IMR-90 (cell line): ENCODE data around the gene ZNF423. TPM values are rescaled to one million over a fixed set of nuclear protein-coding genes. Genes with fewer than 3 reads are reported as not detected.

ENCODE experiments used
- ATAC-seq: fragments of 200-7000 bp; cut with Tn5 transposase; 2 replicates; pipeline ENCODE4 v1.9.1; 2020; ENCODE audit warnings: low read depth, mild to moderate bottlenecking, moderate library complexity
- BruUV-seq: library from RNA; stranded (reverse); fragments of 400-500 nt; replicated peaks from 2 replicates; lab custom pipeline; 2021; lab: Mats Ljungman, UMichigan
- CTCF ChIA-PET: fragments of 300-600 bp; formaldehyde crosslinking; extraction: SDS; loops from one replicate; lab custom pipeline; 2021; ENCODE audit warnings: antibody characterized with exemption; lab: Yijun Ruan, JAX
- POLR2A ChIA-PET: fragments of 300-600 bp; sonication (Branson Sonifier 250); formaldehyde crosslinking; loops from one replicate; lab custom pipeline; 2022; ENCODE audit warnings: antibody characterized with exemption; ENCODE audit not compliant: unreplicated experiment; lab: Charles Lee
- DNase-seq: peaks from one replicate; pipeline ENCODE4 v3.0.0; 2013
- H2AFZ ChIP-seq: replicated peaks from 2 replicates; pipeline ENCODE3; 2013; ENCODE audit warnings: low read length, mild to moderate bottlenecking; ENCODE audit not compliant: poor library complexity
- H2AK5ac ChIP-seq: 2 replicates; pipeline ENCODE4 v1.6.1; 2013; ENCODE audit warnings: low read depth, low read length, inconsistent platforms
- H2AK9ac ChIP-seq: replicated peaks from 2 replicates; pipeline ENCODE3; 2013; ENCODE audit warnings: mild to moderate bottlenecking, low read depth, low read length, moderate library complexity; ENCODE audit not compliant: poor library complexity
- H2BK120ac ChIP-seq: 2 replicates; pipeline ENCODE4 v1.6.1; 2013; ENCODE audit warnings: low read depth, low read length, inconsistent platforms
- H2BK15ac ChIP-seq: 3 replicates; pipeline ENCODE4 v1.6.1; 2013; ENCODE audit warnings: low read depth, low read length, inconsistent platforms
- H2BK20ac ChIP-seq: 2 replicates; pipeline ENCODE4 v1.6.1; 2013; ENCODE audit warnings: low read depth, mild to moderate bottlenecking, inconsistent platforms, low read length, moderate library complexity
- H2BK5ac ChIP-seq: 2 replicates; pipeline ENCODE4 v1.6.1; 2013; ENCODE audit warnings: mild to moderate bottlenecking, low read depth, low read length, inconsistent platforms; ENCODE audit not compliant: poor library complexity, severe bottlenecking
- H3K14ac ChIP-seq: replicated peaks from 2 replicates; pipeline ENCODE4 v1.6.1; 2013; ENCODE audit warnings: low read depth, low read length, inconsistent platforms
- H3K18ac ChIP-seq: 2 replicates; pipeline ENCODE4 v1.6.1; 2013; ENCODE audit warnings: low read depth, low read length, control low read depth
- H3K23ac ChIP-seq: 2 replicates; pipeline ENCODE4 v1.6.1; 2013; ENCODE audit warnings: low read depth, low read length, inconsistent platforms
- H3K27ac ChIP-seq: 2 replicates; pipeline ENCODE4 v1.5.1; 2013; ENCODE audit warnings: mild to moderate bottlenecking, control low read depth, low read length; ENCODE audit not compliant: insufficient read depth
- H3K27me3 ChIP-seq: 2 replicates; pipeline ENCODE4 v1.6.1; 2013; ENCODE audit warnings: low read length; ENCODE audit not compliant: control insufficient read depth, insufficient read depth
- H3K36me3 ChIP-seq: 2 replicates; pipeline ENCODE4 v1.6.1; 2013; ENCODE audit warnings: low read length, mixed read lengths; ENCODE audit not compliant: control insufficient read depth, insufficient read depth
- H3K4ac ChIP-seq: 2 replicates; pipeline ENCODE4 v1.6.1; 2013; ENCODE audit warnings: low read depth, low read length, inconsistent platforms
- H3K4me1 ChIP-seq: 2 replicates; pipeline ENCODE4 v1.6.1; 2013; ENCODE audit warnings: low read length, mixed read lengths; ENCODE audit not compliant: control insufficient read depth, insufficient read depth
- H3K4me2 ChIP-seq: 2 replicates; pipeline ENCODE4 v1.6.1; 2013; ENCODE audit warnings: low read depth, mild to moderate bottlenecking, control low read depth, low read length, moderate library complexity
- H3K4me3 ChIP-seq: 2 replicates; pipeline ENCODE4 v1.5.1; 2013; ENCODE audit warnings: low read depth, mild to moderate bottlenecking, control low read depth, low read length, moderate library complexity; ENCODE audit not compliant: insufficient read depth
- H3K56ac ChIP-seq: 2 replicates; pipeline ENCODE4 v1.6.1; 2013; ENCODE audit warnings: low read length, inconsistent platforms; ENCODE audit not compliant: insufficient read depth; ENCODE audit errors: extremely low read depth
- H3K79me1 ChIP-seq, 2 experiments: 2 replicates each; pipeline ENCODE4 v1.6.1; 2013; ENCODE audit warnings: low read length in 2 of 2, inconsistent platforms in 1 of 2, low read depth in 1 of 2
- H3K9ac ChIP-seq: 2 replicates; pipeline ENCODE4 v1.6.1; 2013; ENCODE audit warnings: low read depth, low read length, control low read depth
- H3K9me1 ChIP-seq: 2 replicates; pipeline ENCODE4 v1.6.1; 2013; ENCODE audit warnings: low read length, inconsistent platforms; ENCODE audit not compliant: insufficient read depth
- H3K9me3 ChIP-seq: 2 replicates; pipeline ENCODE4 v1.6.1; 2013; ENCODE audit warnings: low read length; ENCODE audit not compliant: control insufficient read depth, insufficient read depth
- H4K20me1 ChIP-seq: 2 replicates; pipeline ENCODE4 v1.6.1; 2013; ENCODE audit warnings: low read length, inconsistent platforms; ENCODE audit not compliant: insufficient read depth
- H4K5ac ChIP-seq: 2 replicates; pipeline ENCODE4 v1.6.1; 2013; ENCODE audit warnings: mild to moderate bottlenecking, low read depth, low read length, control low read depth
- H4K8ac ChIP-seq, 2 experiments: 2 replicates each; pipeline ENCODE4 v1.6.1; 2013; ENCODE audit warnings: low read depth in 2 of 2, low read length in 2 of 2, control low read depth in 1 of 2, inconsistent platforms in 1 of 2
- H4K91ac ChIP-seq: 2 replicates; pipeline ENCODE4 v1.6.1; 2013; ENCODE audit warnings: low read depth, low read length, inconsistent platforms; ENCODE audit not compliant: insufficient read depth
- BHLHE40 ChIP-seq: fragments of 150-350 bp; IDR thresholded peaks from 2 replicates; pipeline ENCODE4 v1.6.1; 2016; ENCODE audit warnings: mild to moderate bottlenecking, low read depth, low read length
- CEBPB ChIP-seq: IDR thresholded peaks from 2 replicates; pipeline ENCODE4 v1.6.1; 2012; ENCODE audit warnings: low read depth, low read length, improper control_type of control experiment
- CHD1 ChIP-seq: IDR thresholded peaks from 2 replicates; pipeline ENCODE4 v1.6.1; 2012; ENCODE audit warnings: low read depth, low read length, improper control_type of control experiment
- CTCF ChIP-seq: conservative IDR thresholded peaks from 2 replicates; pipeline ENCODE4 v1.5.1; 2012; ENCODE audit warnings: mild to moderate bottlenecking, low read depth, low read length, improper control_type of control experiment
- ELK1 ChIP-seq: fragments of 150-350 bp; IDR thresholded peaks from 2 replicates; pipeline ENCODE4 v1.6.1; 2016; ENCODE audit warnings: low read depth, mild to moderate bottlenecking, low read length, moderate library complexity, borderline replicate concordance
- FOS ChIP-seq: fragments of 150-350 bp; IDR thresholded peaks from 2 replicates; pipeline ENCODE4 v1.6.1; 2016; ENCODE audit warnings: low read depth, low read length
- MAFK ChIP-seq: IDR thresholded peaks from 2 replicates; pipeline ENCODE4 v1.6.1; 2012; ENCODE audit warnings: low read depth, low read length, improper control_type of control experiment
- MAZ ChIP-seq: IDR thresholded peaks from 2 replicates; pipeline ENCODE4 v1.6.1; 2012; ENCODE audit warnings: low read depth, mild to moderate bottlenecking, low read length, improper control_type of control experiment, moderate library complexity, borderline replicate concordance
- MXI1 ChIP-seq: IDR thresholded peaks from 2 replicates; pipeline ENCODE4 v1.6.1; 2012; ENCODE audit warnings: low read depth, mild to moderate bottlenecking, low read length, moderate library complexity, borderline replicate concordance
- NFE2L2 ChIP-seq: fragments of 150-350 bp; IDR thresholded peaks from 2 replicates; pipeline ENCODE4 v1.6.1; 2016; ENCODE audit warnings: low read depth, mild to moderate bottlenecking, low read length
- POLR2A ChIP-seq: IDR thresholded peaks from 2 replicates; pipeline ENCODE4 v1.6.1; 2012; ENCODE audit warnings: mild to moderate bottlenecking, low read depth, low read length
- RAD21 ChIP-seq: IDR thresholded peaks from 2 replicates; pipeline ENCODE4 v1.6.1; 2012; ENCODE audit warnings: low read length, improper control_type of control experiment
- RCOR1 ChIP-seq: IDR thresholded peaks from 2 replicates; pipeline ENCODE4 v1.6.1; 2012; ENCODE audit warnings: mild to moderate bottlenecking, low read length, improper control_type of control experiment; ENCODE audit not compliant: insufficient replicate concordance
- RFX5 ChIP-seq: IDR thresholded peaks from 2 replicates; pipeline ENCODE4 v1.8.0; 2012; ENCODE audit warnings: low read depth, mild to moderate bottlenecking, low read length, moderate library complexity
- SMC3 ChIP-seq: fragments of 150-350 bp; IDR thresholded peaks from 2 replicates; pipeline ENCODE4 v1.6.1; 2016; ENCODE audit warnings: low read depth, mild to moderate bottlenecking, antibody characterized with exemption, low read length, moderate library complexity
- USF2 ChIP-seq: fragments of 150-350 bp; IDR thresholded peaks from 2 replicates; pipeline ENCODE4 v1.6.1; 2017; ENCODE audit warnings: mild to moderate bottlenecking, antibody characterized with exemption, low read length, low read depth
- WGBS, 2 experiments: methylation state at CpG; one replicate each; pipeline versions ENCODE4 v1.1.5 to v1.1.7; 2013; ENCODE audit warnings: missing lambda C conversion rate in 2 of 2; ENCODE audit not compliant: insufficient read length in 1 of 2; ENCODE audit errors: extremely low coverage in 2 of 2; 5-methylcytosine and 5-hydroxymethylcytosine counted together
- dilution Hi-C: fragments of 300-500 bp; cut with HindIII; formaldehyde crosslinking; loops from one replicate; pipeline ENCODE4 v1.14.3; 2018; ENCODE audit warnings: low sequenced_read_pairs; ENCODE audit not compliant: unreplicated experiment
- in situ Hi-C: fragments of 300-500 bp; cut with MboI; formaldehyde crosslinking; loops from 3 replicates; pipeline ENCODE4 v1.14.3; 2019; ENCODE audit warnings: low sequenced_read_pairs, inconsistent platforms, mixed read lengths
- intact Hi-C: fragments of 100-400 bp; cut with micrococcal nuclease; formaldehyde crosslinking; loops from 2 replicates; pipeline ENCODE4 v1.10.0; 2022
- polyA plus RNA-seq, 3 experiments: library from polyadenylated mRNA; depleted of rRNA; stranded (reverse); fragments of >200 nt; gene quantifications; 2 replicates each; pipeline ENCODE4 v1.2.3, GENCODE V29; 2012; ENCODE audit warnings: low replicate concordance in 1 of 3
- total RNA-seq: library from RNA; depleted of rRNA; stranded (reverse); fragments of >200 nt; gene quantifications from 2 replicates; pipeline ENCODE4 v1.2.3, GENCODE V29; 2012

Gene ZNF423
- total and polyA plus RNA-seq, 2 of the 4 experiments (the other 2 are of a cell fraction), result under 0.01 to 0.10 TPM

GRCh38 chr16:49881890-49882289, 26.0 kb upstream of the ZNF423 start:
- Histone ChIP-seq H2BK5ac (no peak overlapping the region), H3K9ac (no peak overlapping the region), H3K9me1 (no peaks in the 10 kb centered on the region), H3K4me1 (no peaks in the 10 kb centered on the region), H4K91ac (no peak overlapping the region), H4K8ac (no peak overlapping the region), H2BK15ac (no peak overlapping the region), H3K36me3 (no peaks in the 10 kb centered on the region), H3K18ac (no peak overlapping the region), H3K4me3 (no peak overlapping the region), H4K5ac (no peak overlapping the region), H3K14ac (no peak overlapping the region), H3K4ac (no peak overlapping the region), H3K79me1 (no peaks in the 10 kb centered on the region), H2BK20ac (no peak overlapping the region), H2BK120ac (no peak overlapping the region), H4K20me1 (no peaks in the 10 kb centered on the region), H3K23ac (no peak overlapping the region), H3K27ac (no peak overlapping the region), H2AK5ac (no peak overlapping the region), H3K27me3 (peaks cover 9% of the 10 kb centered on the region), H3K56ac (no peak overlapping the region), H3K9me3 (no peaks in the 10 kb centered on the region), H3K4me2 (no peak overlapping the region), H2AFZ (no peak overlapping the region), H2AK9ac (no peak overlapping the region)
- POLR2A ChIA-PET, result no interaction called here
- in situ Hi-C loops (no loop called here), intact Hi-C loops (no loop called here), dilution Hi-C loops (no loop called here)
- no TSS peak for BruUV-seq
- no peak for TF ChIP-seq MAZ
- no peak for TF ChIP-seq USF2
- TF ChIP-seq RFX5, result no peak
- TF ChIP-seq FOS, result no peak
- TF ChIP-seq BHLHE40, result no peak
- no peak for TF ChIP-seq CTCF
- TF ChIP-seq CEBPB, result no peak
- TF ChIP-seq CHD1, result no peak
- no peak for TF ChIP-seq POLR2A
- no peak for TF ChIP-seq ELK1
- no peak for TF ChIP-seq MAFK
- TF ChIP-seq SMC3, result no peak
- no peak for TF ChIP-seq MXI1
- TF ChIP-seq RCOR1, result no peak
- no peak for TF ChIP-seq RAD21
- no peak for TF ChIP-seq NFE2L2
- CTCF ChIA-PET, result no interaction called here
- 41% methylated on average over 3 of the region's 7 CpGs; no CpG with 5 or more reads in 1 of the 2 experiments for WGBS, 2 experiments
- DNase-seq (no peak), ATAC-seq (no peak)
